Fibroblast of skin of left quadriceps (primary cell): ENCODE results near the gene SLC8A1.
"Not testable (repeated sequence)": the region's sequence is repeated elsewhere in the genome, so short reads cannot be mapped to it uniquely, and the experiment has no call there.

Experiments used
- DNase-seq, 2 experiments: peaks; one replicate each; pipeline ENCODE4 v3.0.0-alpha.2; 2013; ENCODE audit warnings: low read depth in 2 of 2

SLC8A1 gene

GRCh38 chr2:40109381-40109780 is 342.5 kb downstream of the SLC8A1 start:
- DNase-seq = no peak

- DNase-seq = no peak
Measured at GRCh38 chr2:40108851-40109250, 343.0 kb downstream of the SLC8A1 start.

GRCh38 chr2:40106061-40106460 is 345.8 kb downstream of the SLC8A1 start:
- no peak for DNase-seq

GRCh38 chr2:40105593-40105992 is 346.3 kb downstream of the SLC8A1 start:
- DNase-seq = peak; percentile 50 to 54

- DNase-seq = peak; percentile 54 to 56
Measured at GRCh38 chr2:40103590-40103989, 348.3 kb downstream of the SLC8A1 start.

- peak; percentile 84 for DNase-seq
Measured at GRCh38 chr2:40103163-40103562, 348.7 kb downstream of the SLC8A1 start.

GRCh38 chr2:40102447-40102846 is 349.4 kb downstream of the SLC8A1 start:
- DNase-seq = no peak

- peak; percentile 83 to 85 for DNase-seq
Measured at GRCh38 chr2:40101131-40101575, 350.7 kb downstream of the SLC8A1 start.

GRCh38 chr2:40100676-40101075 is 351.2 kb downstream of the SLC8A1 start:
- DNase-seq = no peak

GRCh38 chr2:40098786-40099470 is 353.0 kb downstream of the SLC8A1 start:
- peak; percentile 87 to 89 for DNase-seq

- peak; percentile 80 for DNase-seq
Measured at GRCh38 chr2:40097691-40098385, 354.1 kb downstream of the SLC8A1 start.

GRCh38 chr2:40096360-40096759 is 355.5 kb downstream of the SLC8A1 start:
- peak; percentile 52 to 59 for DNase-seq

GRCh38 chr2:40095000-40095399 is 356.9 kb downstream of the SLC8A1 start:
- peak; percentile 56 to 57 for DNase-seq

GRCh38 chr2:40094451-40094850 is 357.4 kb downstream of the SLC8A1 start:
- DNase-seq = no peak

GRCh38 chr2:40093021-40093675 is 358.7 kb downstream of the SLC8A1 start:
- no peak for DNase-seq

- no peak for DNase-seq
Measured at GRCh38 chr2:40090044-40090443, 361.8 kb downstream of the SLC8A1 start.

GRCh38 chr2:40087927-40088326 is 364.0 kb downstream of the SLC8A1 start:
- no peak for DNase-seq

GRCh38 chr2:40087434-40087833 is 364.5 kb downstream of the SLC8A1 start:
- DNase-seq = no peak

GRCh38 chr2:40085786-40086185 is 366.1 kb downstream of the SLC8A1 start:
- DNase-seq = no peak

GRCh38 chr2:40073336-40073735 is 378.6 kb downstream of the SLC8A1 start:
- DNase-seq = not testable (repeated sequence)

GRCh38 chr2:40072442-40073232 is 379.3 kb downstream of the SLC8A1 start:
- DNase-seq = no peak

- no peak for DNase-seq
Measured at GRCh38 chr2:40062381-40062780, 389.5 kb downstream of the SLC8A1 start.
